ENCODE data around the gene LEMD2. TPM values are rescaled to one million over a fixed set of nuclear protein-coding genes. Genes with fewer than 3 reads are reported as not detected.

Gene LEMD2
- total and polyA plus RNA-seq, 2 donors (not counting 1 experiment from before 2014, with no cell fraction given), result 25.7 to 61.9 TPM

DNA sequence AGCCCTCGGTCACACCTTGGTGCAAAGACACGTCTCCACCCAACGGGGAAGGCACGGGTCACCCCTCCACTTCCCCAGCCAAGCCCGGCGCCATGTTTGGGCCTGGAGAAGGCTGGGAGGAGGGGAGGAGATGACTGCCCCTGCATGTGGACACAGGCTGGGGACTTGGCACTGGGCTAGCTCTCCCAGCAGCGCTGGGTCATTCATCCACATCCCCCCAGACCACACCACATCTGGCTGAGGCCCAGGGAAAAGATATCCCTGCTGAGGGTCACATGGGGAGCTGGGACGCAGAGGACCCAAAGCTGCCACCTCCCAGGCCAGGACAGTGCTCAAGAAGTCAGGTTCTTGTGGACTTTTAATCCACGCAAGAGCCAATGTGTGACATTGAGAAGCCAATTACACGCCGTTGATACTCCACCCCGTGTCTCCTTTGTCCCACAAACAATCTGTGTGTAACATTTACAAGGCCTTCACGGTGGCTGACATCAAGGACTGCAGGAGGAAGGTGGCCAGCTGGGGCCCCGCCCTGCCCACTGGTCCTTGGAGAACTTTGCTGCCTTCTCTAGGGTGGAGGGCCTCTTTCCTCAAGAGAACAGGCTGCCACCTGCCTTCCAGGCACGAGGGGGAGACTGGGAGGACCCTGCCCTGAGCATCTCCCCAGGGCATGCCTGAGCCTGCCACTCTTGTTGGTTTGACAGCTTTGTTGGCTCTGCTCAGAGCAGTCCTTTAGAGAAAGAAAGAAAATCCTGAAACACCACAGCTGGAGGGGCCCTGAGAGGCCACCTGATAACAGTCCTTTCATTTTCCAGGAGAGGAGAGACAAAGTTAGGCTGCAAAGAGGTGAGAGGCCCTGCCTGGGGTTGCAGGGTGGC, 36.9 kb downstream of the LEMD2 start:
- no peaks in the 10 kb centered on the region for H3K36me3 ChIP-seq (ENCODE audit: control insufficient read depth, insufficient read depth, low read length)
- H4K20me1 ChIP-seq (ENCODE audit: control insufficient read depth, extremely low read depth, insufficient read depth, low read length), result no peaks in the 10 kb centered on the region
- H3K79me2 ChIP-seq (ENCODE audit: control insufficient read depth, insufficient read depth, low read length), result no peaks in the 10 kb centered on the region
- no peak for DNase-seq (ENCODE audit: low read depth in 2 of 2)
- no peaks in the 10 kb centered on the region for H3K9me3 ChIP-seq (ENCODE audit: control insufficient read depth, insufficient read depth, low read depth, low read length)
- peaks cover 14% of the 10 kb centered on the region for H3K4me1 ChIP-seq (ENCODE audit: control insufficient read depth, extremely low read depth, insufficient read depth, low read length)
- no peak overlapping the region for H3K9ac ChIP-seq (ENCODE audit: insufficient read depth, low read length)
- no peak overlapping the region for H3K27ac ChIP-seq (ENCODE audit: insufficient read depth, low read length)
- TF ChIP-seq, protein P1, sequence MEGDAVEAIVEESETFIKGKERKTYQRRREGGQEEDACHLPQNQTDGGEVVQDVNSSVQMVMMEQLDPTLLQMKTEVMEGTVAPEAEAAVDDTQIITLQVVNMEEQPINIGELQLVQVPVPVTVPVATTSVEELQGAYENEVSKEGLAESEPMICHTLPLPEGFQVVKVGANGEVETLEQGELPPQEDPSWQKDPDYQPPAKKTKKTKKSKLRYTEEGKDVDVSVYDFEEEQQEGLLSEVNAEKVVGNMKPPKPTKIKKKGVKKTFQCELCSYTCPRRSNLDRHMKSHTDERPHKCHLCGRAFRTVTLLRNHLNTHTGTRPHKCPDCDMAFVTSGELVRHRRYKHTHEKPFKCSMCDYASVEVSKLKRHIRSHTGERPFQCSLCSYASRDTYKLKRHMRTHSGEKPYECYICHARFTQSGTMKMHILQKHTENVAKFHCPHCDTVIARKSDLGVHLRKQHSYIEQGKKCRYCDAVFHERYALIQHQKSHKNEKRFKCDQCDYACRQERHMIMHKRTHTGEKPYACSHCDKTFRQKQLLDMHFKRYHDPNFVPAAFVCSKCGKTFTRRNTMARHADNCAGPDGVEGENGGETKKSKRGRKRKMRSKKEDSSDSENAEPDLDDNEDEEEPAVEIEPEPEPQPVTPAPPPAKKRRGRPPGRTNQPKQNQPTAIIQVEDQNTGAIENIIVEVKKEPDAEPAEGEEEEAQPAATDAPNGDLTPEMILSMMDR (conservative IDR thresholded peaks at IDR 0.05 in 1 of 2, IDR thresholded peaks at IDR 0.05 in 1 of 2; ENCODE audit: low read depth in 1 of 2, low read length in 2 of 2), result no peak
- no peak for TF ChIP-seq EZH2 (IDR thresholded peaks at IDR 0.05; ENCODE audit: low read length, missing control alignments)
- no peak overlapping the region for H2AFZ ChIP-seq (ENCODE audit: low read length)
- no peak overlapping the region for H3K4me3 ChIP-seq (replicated peaks in 1 of 4; ENCODE audit: control extremely low read depth in 1 of 4, insufficient read depth in 1 of 4, low read depth in 3 of 4, low read length in 4 of 4)
- no peaks in the 10 kb centered on the region for H3K27me3 ChIP-seq (ENCODE audit: control insufficient read depth, insufficient read depth, low read length)
- H3K4me2 ChIP-seq (ENCODE audit: extremely low read depth, insufficient read depth, low read length), result no peak overlapping the region

- no peak for TF ChIP-seq EZH2 (IDR thresholded peaks at IDR 0.05; ENCODE audit: low read length, missing control alignments)
- TF ChIP-seq, protein P1 (conservative IDR thresholded peaks at IDR 0.05 in 1 of 2, IDR thresholded peaks at IDR 0.05 in 1 of 2; ENCODE audit: low read depth in 1 of 2, low read length in 2 of 2), result no peak
- no peak overlapping the region for H3K4me2 ChIP-seq (ENCODE audit: extremely low read depth, insufficient read depth, low read length)
- H3K36me3 ChIP-seq (ENCODE audit: control insufficient read depth, insufficient read depth, low read length), result no peaks in the 10 kb centered on the region
- no peak overlapping the region for H2AFZ ChIP-seq (ENCODE audit: low read length)
- H4K20me1 ChIP-seq (ENCODE audit: control insufficient read depth, extremely low read depth, insufficient read depth, low read length), result no peaks in the 10 kb centered on the region
- no peaks in the 10 kb centered on the region for H3K9me3 ChIP-seq (ENCODE audit: control insufficient read depth, insufficient read depth, low read depth, low read length)
- H3K4me3 ChIP-seq (replicated peaks in 1 of 4; ENCODE audit: control extremely low read depth in 1 of 4, insufficient read depth in 1 of 4, low read depth in 3 of 4, low read length in 4 of 4), result no peak overlapping the region
- peaks cover 22% of the 10 kb centered on the region for H3K4me1 ChIP-seq (ENCODE audit: control insufficient read depth, extremely low read depth, insufficient read depth, low read length)
- DNase-seq (ENCODE audit: low read depth in 2 of 2), result peak in 1 of 2 donors; percentile 74
- H3K79me2 ChIP-seq (ENCODE audit: control insufficient read depth, insufficient read depth, low read length), result no peaks in the 10 kb centered on the region
- no peak overlapping the region for H3K9ac ChIP-seq (ENCODE audit: insufficient read depth, low read length)
- H3K27me3 ChIP-seq (ENCODE audit: control insufficient read depth, insufficient read depth, low read length), result no peaks in the 10 kb centered on the region
- no peak overlapping the region for H3K27ac ChIP-seq (ENCODE audit: insufficient read depth, low read length)
Observed at GRCh38 chr6:33750244-33750991, 38.5 kb downstream of the LEMD2 start.

- Histone ChIP-seq H3K9me3 (ENCODE audit: control insufficient read depth, insufficient read depth, low read depth, low read length) (no peaks in the 10 kb centered on the region), H3K27ac (ENCODE audit: insufficient read depth, low read length) (no peak overlapping the region), H3K27me3 (ENCODE audit: control insufficient read depth, insufficient read depth, low read length) (no peaks in the 10 kb centered on the region), H3K4me1 (ENCODE audit: control insufficient read depth, extremely low read depth, insufficient read depth, low read length) (peaks cover 22% of the 10 kb centered on the region), H4K20me1 (ENCODE audit: control insufficient read depth, extremely low read depth, insufficient read depth, low read length) (no peaks in the 10 kb centered on the region), H3K36me3 (ENCODE audit: control insufficient read depth, insufficient read depth, low read length) (no peaks in the 10 kb centered on the region), H3K79me2 (ENCODE audit: control insufficient read depth, insufficient read depth, low read length) (no peaks in the 10 kb centered on the region), H2AFZ (ENCODE audit: low read length) (no peak overlapping the region), H3K4me3 (replicated peaks in 1 of 4; ENCODE audit: control extremely low read depth in 1 of 4, insufficient read depth in 1 of 4, low read depth in 3 of 4, low read length in 4 of 4) (no peak overlapping the region), H3K9ac (ENCODE audit: insufficient read depth, low read length) (no peak overlapping the region), H3K4me2 (ENCODE audit: extremely low read depth, insufficient read depth, low read length) (no peak overlapping the region)
- no peak for DNase-seq (ENCODE audit: low read depth in 2 of 2)
- no peak for TF ChIP-seq EZH2 (IDR thresholded peaks at IDR 0.05; ENCODE audit: low read length, missing control alignments)
- TF ChIP-seq, protein P1 (conservative IDR thresholded peaks at IDR 0.05 in 1 of 2, IDR thresholded peaks at IDR 0.05 in 1 of 2; ENCODE audit: low read depth in 1 of 2, low read length in 2 of 2), result no peak
Observed at GRCh38 chr6:33749401-33749800, 39.5 kb downstream of the LEMD2 start.
